GM10248 (cell line): ENCODE results near the gene CACNA1C.

Experiments
- CTCF ChIA-PET: fragments of 300-600 bp; sonication (Branson Sonifier 250); formaldehyde crosslinking; extraction: SDS; loops from one replicate; lab custom pipeline; 2021; ENCODE audit warnings: antibody characterized with exemption; lab: Yijun Ruan, JAX
- POLR2A ChIA-PET: fragments of 350-650 bp; sonication (Branson Sonifier 250); formaldehyde crosslinking; extraction: SDS; loops from one replicate; lab custom pipeline; 2020; ENCODE audit warnings: antibody characterized with exemption; lab: Yijun Ruan, JAX
- DNase-seq: peaks from one replicate; pipeline ENCODE4 v3.0.0; 2012; ENCODE audit errors: extremely low spot score
- TF ChIP-seq, protein P1 (sequence below): IDR thresholded peaks from 2 replicates; pipeline ENCODE4 v1.5.1; 2012; ENCODE audit warnings: mild to moderate bottlenecking, low read depth; ENCODE audit errors: extremely low read depth, missing control alignments, control extremely low read depth

The CACNA1C gene

DNA sequence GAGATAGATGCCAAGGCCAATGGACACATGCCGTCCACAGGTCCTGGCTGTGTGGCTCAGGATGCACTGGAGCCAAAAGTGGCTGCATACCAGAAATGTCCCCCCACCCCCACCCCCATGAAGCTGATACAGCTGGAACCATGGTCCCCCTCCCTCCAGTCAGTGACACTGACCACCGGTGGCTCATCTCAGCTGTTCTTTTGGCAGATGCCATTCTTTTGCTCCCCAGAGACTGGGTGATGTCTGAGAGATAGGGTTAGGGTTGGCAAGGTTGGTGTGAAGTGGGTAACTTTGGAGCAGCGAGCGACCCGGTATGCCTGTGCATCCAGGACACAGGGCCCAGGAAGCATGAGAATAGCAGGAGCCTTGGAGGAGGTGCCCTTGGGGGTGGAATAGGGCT, 285.6 kb downstream of the CACNA1C start:
- CTCF ChIA-PET, result interaction anchor here (1.4 to 1.5 kb wide), 3 partner anchors 17 to 38 kb away, joined by 3 to 4 read pairs (median 4); no protein-coding TSS in a partner anchor
- POLR2A ChIA-PET, result no interaction called here
- no peak for DNase-seq
- TF ChIP-seq, protein P1, sequence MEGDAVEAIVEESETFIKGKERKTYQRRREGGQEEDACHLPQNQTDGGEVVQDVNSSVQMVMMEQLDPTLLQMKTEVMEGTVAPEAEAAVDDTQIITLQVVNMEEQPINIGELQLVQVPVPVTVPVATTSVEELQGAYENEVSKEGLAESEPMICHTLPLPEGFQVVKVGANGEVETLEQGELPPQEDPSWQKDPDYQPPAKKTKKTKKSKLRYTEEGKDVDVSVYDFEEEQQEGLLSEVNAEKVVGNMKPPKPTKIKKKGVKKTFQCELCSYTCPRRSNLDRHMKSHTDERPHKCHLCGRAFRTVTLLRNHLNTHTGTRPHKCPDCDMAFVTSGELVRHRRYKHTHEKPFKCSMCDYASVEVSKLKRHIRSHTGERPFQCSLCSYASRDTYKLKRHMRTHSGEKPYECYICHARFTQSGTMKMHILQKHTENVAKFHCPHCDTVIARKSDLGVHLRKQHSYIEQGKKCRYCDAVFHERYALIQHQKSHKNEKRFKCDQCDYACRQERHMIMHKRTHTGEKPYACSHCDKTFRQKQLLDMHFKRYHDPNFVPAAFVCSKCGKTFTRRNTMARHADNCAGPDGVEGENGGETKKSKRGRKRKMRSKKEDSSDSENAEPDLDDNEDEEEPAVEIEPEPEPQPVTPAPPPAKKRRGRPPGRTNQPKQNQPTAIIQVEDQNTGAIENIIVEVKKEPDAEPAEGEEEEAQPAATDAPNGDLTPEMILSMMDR, result no peak

DNA sequence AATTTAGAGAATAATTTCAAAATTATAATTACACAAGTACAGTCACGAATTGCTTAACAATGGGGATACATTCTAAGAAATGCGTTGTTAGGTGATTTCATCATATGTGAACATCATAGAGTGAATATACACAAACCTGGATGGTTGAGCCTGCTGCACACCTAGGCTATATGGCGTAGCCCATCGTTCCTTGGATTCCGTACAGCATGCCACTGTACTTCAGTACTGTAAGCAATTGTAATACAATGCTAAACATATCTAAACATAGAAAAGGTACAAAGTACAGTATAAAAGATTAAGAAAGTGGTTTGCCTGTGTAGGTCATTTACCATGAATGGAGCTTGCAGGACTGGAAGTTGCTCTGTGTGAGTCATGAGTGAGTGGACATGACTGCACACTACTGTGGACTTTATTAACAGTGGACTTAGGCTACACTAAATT, 286.2 kb downstream of the CACNA1C start:
- CTCF ChIA-PET, result interaction anchor here (1.4 to 1.5 kb wide), 4 partner anchors 17 to 39 kb away, joined by 3 to 4 read pairs (median 4); no protein-coding TSS in a partner anchor
- POLR2A ChIA-PET, result no interaction called here
- no peak for DNase-seq
- TF ChIP-seq, protein P1, result no peak

DNA sequence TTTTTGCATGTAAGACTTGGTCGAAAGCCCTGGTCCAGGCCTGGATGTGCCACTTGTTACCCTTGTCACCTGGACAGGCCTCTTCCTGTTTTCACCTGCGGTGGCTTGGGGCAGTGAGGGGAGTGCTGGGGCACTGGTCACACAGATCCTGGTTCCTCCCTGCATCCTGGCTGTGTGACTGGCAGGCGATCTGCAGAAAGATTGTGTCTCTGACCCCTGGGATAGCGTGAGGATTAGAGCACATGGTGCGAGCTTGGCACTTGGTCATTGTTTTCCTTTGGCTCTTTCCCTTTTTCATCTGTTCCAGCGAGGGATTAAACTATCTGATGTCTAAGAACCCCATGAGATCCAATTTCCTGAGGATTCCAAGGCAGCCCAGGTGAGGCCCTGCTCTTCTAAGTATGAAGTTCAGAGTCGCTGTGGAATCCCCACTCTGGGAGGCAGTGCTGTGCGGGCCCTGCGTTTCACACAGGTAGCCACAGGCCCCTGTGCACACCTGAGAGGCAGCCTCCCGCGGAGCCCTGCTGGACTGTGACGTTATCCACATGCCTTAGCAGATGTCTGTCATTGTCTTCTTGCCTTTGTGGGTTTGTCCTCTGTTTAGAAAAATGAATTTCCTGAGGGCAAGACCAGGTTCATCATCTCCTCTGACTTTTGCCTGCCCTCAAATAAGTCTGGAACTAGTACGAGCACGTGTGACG, 288.4 kb downstream of the CACNA1C start:
- no peak for DNase-seq
- ChIA-PET CTCF (no interaction called here), POLR2A (no interaction called here)
- TF ChIP-seq, protein P1, result no peak

DNA sequence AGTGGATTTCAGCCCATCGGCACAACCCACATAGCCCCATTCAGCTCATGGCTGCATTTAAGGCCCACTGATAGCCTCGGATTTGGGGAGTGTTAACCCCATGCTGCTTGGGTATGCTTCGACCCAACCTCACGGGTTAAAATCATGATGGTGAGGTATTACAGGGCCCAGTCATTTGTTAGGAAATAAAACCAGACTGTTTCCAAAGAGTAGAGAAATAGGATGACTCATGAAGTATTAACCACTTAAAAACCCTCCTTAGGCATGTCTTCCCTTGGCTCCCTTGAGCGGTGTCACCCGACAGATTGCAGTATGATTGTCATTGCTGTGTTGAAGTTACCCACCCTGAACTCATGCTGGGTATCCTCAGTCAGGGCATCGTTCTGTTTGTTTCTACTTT, 289.1 kb downstream of the CACNA1C start:
- CTCF ChIA-PET, result no interaction called here
- TF ChIP-seq, protein P1, result no peak
- DNase-seq, result no peak
- POLR2A ChIA-PET, result no interaction called here

DNA sequence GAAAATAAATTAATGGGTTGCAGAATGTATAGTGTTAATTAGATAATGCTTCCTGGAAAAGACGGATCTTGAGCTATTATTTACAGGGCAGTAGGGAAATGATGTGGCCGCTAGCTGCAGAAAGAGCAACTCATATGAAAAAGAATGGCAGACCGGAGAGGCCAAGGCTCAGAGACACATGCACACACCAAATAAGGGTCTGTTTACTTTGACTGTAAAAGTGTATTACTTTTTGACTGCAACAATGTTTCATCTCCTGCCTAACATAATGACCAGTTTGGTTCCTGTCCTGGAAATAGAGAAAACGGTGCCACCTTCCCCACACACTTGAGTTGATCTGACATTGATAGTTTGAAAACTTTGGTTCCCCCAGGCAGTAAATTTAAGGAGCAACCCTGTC, 290.9 kb downstream of the CACNA1C start:
- DNase-seq, result no peak
- TF ChIP-seq, protein P1, result no peak
- ChIA-PET POLR2A (no interaction called here), CTCF (no interaction called here)

DNA sequence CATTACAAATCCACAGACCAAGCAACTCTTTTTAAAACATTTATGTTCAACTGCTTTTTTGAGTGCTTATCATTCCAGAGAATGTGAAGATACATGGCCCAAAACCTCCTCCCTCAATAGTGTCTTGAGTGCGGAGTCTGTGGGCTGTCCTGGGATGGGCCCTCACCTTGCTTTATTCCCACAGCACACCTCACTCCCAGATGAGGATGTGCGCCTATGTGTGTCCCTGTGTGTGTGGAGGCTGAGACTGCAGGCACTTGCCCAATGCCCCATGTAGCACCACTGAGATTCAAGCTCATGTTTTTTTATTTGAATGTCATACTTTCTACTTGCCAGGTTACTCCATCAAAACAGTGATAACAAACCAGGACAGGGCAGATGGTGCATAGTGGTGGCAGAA, 291.7 kb downstream of the CACNA1C start:
- ChIA-PET CTCF (interaction anchor here (1.2 to 1.3 kb wide), 2 partner anchors 12 to 21 kb away, joined by 3 to 4 read pairs; no protein-coding TSS in a partner anchor), POLR2A (no interaction called here)
- TF ChIP-seq, protein P1, result no peak
- DNase-seq, result no peak
